Glutamatergic neuron (in vitro differentiated cells): ENCODE results near the gene GPR149. TPM values are rescaled to one million over a fixed set of nuclear protein-coding genes. Genes with fewer than 3 reads are reported as not detected.

Source experiments
- DNase-seq: peaks from one replicate; pipeline ENCODE4 v3.0.0; 2022
- H3K27ac Mint-ChIP-seq: one replicate; pipeline ENCODE4 v1.8.0; 2020; ENCODE audit warnings: mild to moderate bottlenecking, mixed read lengths, inconsistent platforms; ENCODE audit not compliant: unreplicated experiment
- H3K27me3 Mint-ChIP-seq: one replicate; pipeline ENCODE4 v1.8.0; 2020; ENCODE audit warnings: mild to moderate bottlenecking, moderate library complexity, mixed read lengths, inconsistent platforms; ENCODE audit not compliant: unreplicated experiment
- H3K36me3 Mint-ChIP-seq: one replicate; pipeline ENCODE4 v1.8.0; 2020; ENCODE audit warnings: mild to moderate bottlenecking, mixed read lengths, inconsistent platforms; ENCODE audit not compliant: unreplicated experiment
- H3K4me1 Mint-ChIP-seq: one replicate; pipeline ENCODE4 v1.8.0; 2020; ENCODE audit warnings: mild to moderate bottlenecking, low read depth, mixed read lengths, inconsistent platforms; ENCODE audit not compliant: unreplicated experiment
- H3K4me3 Mint-ChIP-seq: one replicate; pipeline ENCODE4 v1.8.0; 2020; ENCODE audit warnings: mild to moderate bottlenecking, mixed read lengths, inconsistent platforms; ENCODE audit not compliant: unreplicated experiment
- H3K9me3 Mint-ChIP-seq: one replicate; pipeline ENCODE4 v1.8.0; 2020; ENCODE audit warnings: mild to moderate bottlenecking, moderate library complexity, mixed read lengths, inconsistent platforms; ENCODE audit not compliant: unreplicated experiment
- total RNA-seq: library from RNA; stranded (reverse); fragmentation: NEBNext Ultra II Directional; extraction: Animal tissue kit (Norgen Biotek cat#: 25700); gene quantifications from one replicate; pipeline ENCODE4 v1.2.1, GENCODE V29; 2021; ENCODE audit not compliant: unreplicated experiment
- TF ChIP-seq, protein P1 (sequence below): fragments of 200-600 bp; sonication (generic); IDR thresholded peaks from one replicate; pipeline ENCODE4 v1.5.0; 2021; ENCODE audit not compliant: partially characterized antibody, unreplicated experiment

GPR149 gene
- total RNA-seq, 1 donor from 2014 or later, result 0.25 TPM

GRCh38 chr3:154307363-154307762, 122.6 kb downstream of the GPR149 start:
- H3K9me3 Mint-ChIP-seq, result no peaks in the 10 kb centered on the region
- H3K36me3 Mint-ChIP-seq, result no peaks in the 10 kb centered on the region

GRCh38 chr3:154304936-154305335, 125.1 kb downstream of the GPR149 start:
- no peak overlapping the region for H3K27ac Mint-ChIP-seq
- no peak overlapping the region for H3K4me3 Mint-ChIP-seq
- peaks cover 5% of the 10 kb centered on the region for H3K4me1 Mint-ChIP-seq
- H3K9me3 Mint-ChIP-seq, result no peaks in the 10 kb centered on the region
- TF ChIP-seq, protein P1, sequence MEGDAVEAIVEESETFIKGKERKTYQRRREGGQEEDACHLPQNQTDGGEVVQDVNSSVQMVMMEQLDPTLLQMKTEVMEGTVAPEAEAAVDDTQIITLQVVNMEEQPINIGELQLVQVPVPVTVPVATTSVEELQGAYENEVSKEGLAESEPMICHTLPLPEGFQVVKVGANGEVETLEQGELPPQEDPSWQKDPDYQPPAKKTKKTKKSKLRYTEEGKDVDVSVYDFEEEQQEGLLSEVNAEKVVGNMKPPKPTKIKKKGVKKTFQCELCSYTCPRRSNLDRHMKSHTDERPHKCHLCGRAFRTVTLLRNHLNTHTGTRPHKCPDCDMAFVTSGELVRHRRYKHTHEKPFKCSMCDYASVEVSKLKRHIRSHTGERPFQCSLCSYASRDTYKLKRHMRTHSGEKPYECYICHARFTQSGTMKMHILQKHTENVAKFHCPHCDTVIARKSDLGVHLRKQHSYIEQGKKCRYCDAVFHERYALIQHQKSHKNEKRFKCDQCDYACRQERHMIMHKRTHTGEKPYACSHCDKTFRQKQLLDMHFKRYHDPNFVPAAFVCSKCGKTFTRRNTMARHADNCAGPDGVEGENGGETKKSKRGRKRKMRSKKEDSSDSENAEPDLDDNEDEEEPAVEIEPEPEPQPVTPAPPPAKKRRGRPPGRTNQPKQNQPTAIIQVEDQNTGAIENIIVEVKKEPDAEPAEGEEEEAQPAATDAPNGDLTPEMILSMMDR, result no peak
- H3K36me3 Mint-ChIP-seq, result no peaks in the 10 kb centered on the region
- no peak for DNase-seq
- H3K27me3 Mint-ChIP-seq, result no peaks in the 10 kb centered on the region

More at GRCh38 chr3:154307363-154307762, 122.6 kb downstream of the GPR149 start:
- Mint-ChIP-seq H3K4me3 (no peak overlapping the region), H3K4me1 (peaks cover 5% of the 10 kb centered on the region), H3K27ac (no peak overlapping the region), H3K27me3 (no peaks in the 10 kb centered on the region)
- TF ChIP-seq, protein P1, result no peak
- DNase-seq, result no peak

GRCh38 chr3:154304116-154304786, 125.7 kb downstream of the GPR149 start:
- Mint-ChIP-seq H3K9me3 (no peaks in the 10 kb centered on the region), H3K36me3 (no peaks in the 10 kb centered on the region), H3K4me1 (peaks cover 5% of the 10 kb centered on the region), H3K27ac (no peak overlapping the region), H3K27me3 (no peaks in the 10 kb centered on the region), H3K4me3 (no peak overlapping the region)
- TF ChIP-seq, protein P1, result no peak
- no peak for DNase-seq

GRCh38 chr3:154301561-154301960, 128.4 kb downstream of the GPR149 start:
- DNase-seq, result no peak
- no peaks in the 10 kb centered on the region for H3K9me3 Mint-ChIP-seq
- no peak overlapping the region for H3K4me3 Mint-ChIP-seq
- no peaks in the 10 kb centered on the region for H3K4me1 Mint-ChIP-seq
- H3K36me3 Mint-ChIP-seq, result no peaks in the 10 kb centered on the region
- no peaks in the 10 kb centered on the region for H3K27me3 Mint-ChIP-seq
- TF ChIP-seq, protein P1, result no peak
- no peak overlapping the region for H3K27ac Mint-ChIP-seq

- DNase-seq, result no peak
- Mint-ChIP-seq H3K27me3 (no peaks in the 10 kb centered on the region), H3K36me3 (no peaks in the 10 kb centered on the region)
These were observed 136.0 kb downstream of the GPR149 start for GRCh38 chr3:154294016-154294415.

More at GRCh38 chr3:154294016-154294415, 136.0 kb downstream of the GPR149 start:
- TF ChIP-seq, protein P1, result no peak
- Mint-ChIP-seq H3K27ac (no peak overlapping the region), H3K4me1 (no peaks in the 10 kb centered on the region), H3K9me3 (no peaks in the 10 kb centered on the region), H3K4me3 (no peak overlapping the region)
